GM18502 (cell line): ENCODE results near the gene RFX2.
"Not testable (repeated sequence)": the region's sequence is repeated elsewhere in the genome, so short reads cannot be mapped to it uniquely, and the experiment has no call there.

Experiments
- ATAC-seq: cut with Tn5 transposase; IDR thresholded peaks from one replicate; pipeline ENCODE4 v1.9.1; 2021; ENCODE audit warnings: mild to moderate bottlenecking; ENCODE audit not compliant: unreplicated experiment, poor library complexity

Gene RFX2

GRCh38 chr19:6078068-6078467 lies 32.2 kb downstream of the RFX2 start:
- ATAC-seq = no peak

GRCh38 chr19:6076675-6077463 lies 33.4 kb downstream of the RFX2 start:
- no peak for ATAC-seq

GRCh38 chr19:6076291-6076665 lies 34.0 kb downstream of the RFX2 start:
- ATAC-seq = no peak

- ATAC-seq = no peak
These were observed 35.4 kb downstream of the RFX2 start for GRCh38 chr19:6074709-6075403.

- no peak for ATAC-seq
These were observed 36.2 kb downstream of the RFX2 start for GRCh38 chr19:6073858-6074708.

- ATAC-seq = not testable (repeated sequence)
These were observed 37.1 kb downstream of the RFX2 start for GRCh38 chr19:6073233-6073632.

GRCh38 chr19:6071875-6072274 lies 38.4 kb downstream of the RFX2 start:
- ATAC-seq = no peak

GRCh38 chr19:6070720-6071485 lies 39.4 kb downstream of the RFX2 start:
- ATAC-seq = no peak

- ATAC-seq = no peak
These were observed 40.1 kb downstream of the RFX2 start for GRCh38 chr19:6070207-6070681.

GRCh38 chr19:6069268-6069791 lies 41.0 kb downstream of the RFX2 start:
- ATAC-seq = no peak

- no peak for ATAC-seq
These were observed 41.6 kb downstream of the RFX2 start for GRCh38 chr19:6068711-6069110.

- ATAC-seq = no peak
These were observed 42.3 kb downstream of the RFX2 start for GRCh38 chr19:6067975-6068374.

- no peak for ATAC-seq
These were observed 43.3 kb downstream of the RFX2 start for GRCh38 chr19:6066661-6067646.

- ATAC-seq = no peak
These were observed 44.5 kb downstream of the RFX2 start for GRCh38 chr19:6065685-6066374.

GRCh38 chr19:6064336-6065073 lies 45.8 kb downstream of the RFX2 start:
- no peak for ATAC-seq

GRCh38 chr19:6063576-6064335 lies 46.5 kb downstream of the RFX2 start:
- no peak for ATAC-seq
